ENCODE results near the gene SATB1.

SATB1 gene

GRCh38 chr3:18440066-18440722, 15.1 kb upstream of the SATB1 start:
- H3K27me3 ChIP-seq (replicated peaks; ENCODE audit: insufficient read depth, low read length) = peaks cover 12% of the 10 kb centered on the region
- H2AFZ ChIP-seq (ENCODE audit: low read length) = no peak overlapping the region
- no peaks in the 10 kb centered on the region for H3K36me3 ChIP-seq (replicated peaks; ENCODE audit: insufficient read depth, low read length)
- no peak overlapping the region for H3K9ac ChIP-seq (ENCODE audit: low read length)
- no peaks in the 10 kb centered on the region for H3K9me3 ChIP-seq (replicated peaks; ENCODE audit: insufficient read depth, low read length)
- no peaks in the 10 kb centered on the region for H4K20me1 ChIP-seq (ENCODE audit: insufficient read depth, low read length)
- no peak overlapping the region for H3K4me2 ChIP-seq (ENCODE audit: low read depth, low read length)
- no peak for DNase-seq
- no peaks in the 10 kb centered on the region for H3F3A ChIP-seq (ENCODE audit: insufficient read depth, low read length)
- no peak overlapping the region for H3K27ac ChIP-seq (ENCODE audit: low read length)
- no peaks in the 10 kb centered on the region; the same call in 1 of the 2 replicates for H3K4me1 ChIP-seq (ENCODE audit: low read length)
- H3K9me2 ChIP-seq (replicated peaks; ENCODE audit: insufficient read depth, low read length) = no peaks in the 10 kb centered on the region
- no peak overlapping the region for H3K4me3 ChIP-seq (ENCODE audit: low read length)
- H3K79me2 ChIP-seq (ENCODE audit: low read length) = no peaks in the 10 kb centered on the region
- TF ChIP-seq EZH2phosphoT487 (IDR thresholded peaks at IDR 0.05; ENCODE audit: low read length) (no peak), EZH2 (optimal IDR thresholded peaks at IDR 0.05; ENCODE audit: low read depth, low read length) (no peak), CTCF (IDR thresholded peaks at IDR 0.05; ENCODE audit: low read length) (no peak)

- Histone ChIP-seq H3F3A (ENCODE audit: insufficient read depth, low read length) (no peaks in the 10 kb centered on the region), H3K36me3 (replicated peaks; ENCODE audit: insufficient read depth, low read length) (no peaks in the 10 kb centered on the region), H3K4me3 (ENCODE audit: low read length) (no peak overlapping the region), H3K9me2 (replicated peaks; ENCODE audit: insufficient read depth, low read length) (no peaks in the 10 kb centered on the region), H3K27ac (ENCODE audit: low read length) (no peak overlapping the region), H3K4me1 (ENCODE audit: low read length) (no peaks in the 10 kb centered on the region; the same call in 1 of the 2 replicates), H3K9ac (ENCODE audit: low read length) (no peak overlapping the region), H2AFZ (ENCODE audit: low read length) (no peak overlapping the region), H3K79me2 (ENCODE audit: low read length) (no peaks in the 10 kb centered on the region), H3K9me3 (replicated peaks; ENCODE audit: insufficient read depth, low read length) (no peaks in the 10 kb centered on the region), H4K20me1 (ENCODE audit: insufficient read depth, low read length) (no peaks in the 10 kb centered on the region), H3K27me3 (replicated peaks; ENCODE audit: insufficient read depth, low read length) (peaks cover 12% of the 10 kb centered on the region), H3K4me2 (ENCODE audit: low read depth, low read length) (no peak overlapping the region)
- TF ChIP-seq EZH2phosphoT487 (IDR thresholded peaks at IDR 0.05; ENCODE audit: low read length) (no peak), EZH2 (optimal IDR thresholded peaks at IDR 0.05; ENCODE audit: low read depth, low read length) (no peak), CTCF (IDR thresholded peaks at IDR 0.05; ENCODE audit: low read length) (no peak)
- DNase-seq = no peak
Measured at GRCh38 chr3:18439281-18439680, 14.1 kb upstream of the SATB1 start.

DNA sequence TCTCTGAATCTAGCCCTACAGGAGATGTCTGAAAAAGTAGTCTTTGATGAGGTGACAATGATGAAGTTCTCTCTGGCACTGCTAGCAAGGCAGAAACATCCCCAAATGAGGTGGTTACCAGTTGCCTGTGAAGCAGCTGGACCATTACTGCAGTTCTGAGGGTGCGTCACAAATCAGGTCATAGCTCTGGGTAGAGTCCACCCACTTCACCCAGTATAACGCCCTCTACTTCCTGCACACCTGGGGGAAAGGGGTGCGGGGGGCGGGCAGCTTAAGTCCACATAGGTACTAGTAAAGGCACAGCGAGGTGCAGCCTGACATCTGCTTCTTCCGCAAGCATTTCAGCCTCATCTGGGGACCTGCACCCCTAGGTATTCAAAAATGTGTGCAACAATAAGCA, 13.4 kb upstream of the SATB1 start:
- H3K79me2 ChIP-seq (ENCODE audit: low read length) = no peaks in the 10 kb centered on the region
- no peak overlapping the region for H3K4me3 ChIP-seq (ENCODE audit: low read length)
- H4K20me1 ChIP-seq (ENCODE audit: insufficient read depth, low read length) = no peaks in the 10 kb centered on the region
- no peaks in the 10 kb centered on the region for H3K4me1 ChIP-seq (ENCODE audit: low read length)
- no peaks in the 10 kb centered on the region for H3K9me2 ChIP-seq (replicated peaks; ENCODE audit: insufficient read depth, low read length)
- no peaks in the 10 kb centered on the region for H3F3A ChIP-seq (ENCODE audit: insufficient read depth, low read length)
- no peaks in the 10 kb centered on the region for H3K36me3 ChIP-seq (replicated peaks; ENCODE audit: insufficient read depth, low read length)
- H3K27me3 ChIP-seq (replicated peaks; ENCODE audit: insufficient read depth, low read length) = peaks cover 5% of the 10 kb centered on the region; the same call in 1 of the 2 replicates
- no peak for TF ChIP-seq CTCF (IDR thresholded peaks at IDR 0.05; ENCODE audit: low read length)
- TF ChIP-seq EZH2 (optimal IDR thresholded peaks at IDR 0.05; ENCODE audit: low read depth, low read length) = no peak
- no peak for TF ChIP-seq EZH2phosphoT487 (IDR thresholded peaks at IDR 0.05; ENCODE audit: low read length)
- no peaks in the 10 kb centered on the region for H3K9me3 ChIP-seq (replicated peaks; ENCODE audit: insufficient read depth, low read length)
- H3K4me2 ChIP-seq (ENCODE audit: low read depth, low read length) = no peak overlapping the region
- H3K27ac ChIP-seq (ENCODE audit: low read length) = no peak overlapping the region
- no peak overlapping the region for H3K9ac ChIP-seq (ENCODE audit: low read length)
- no peak for DNase-seq
- no peak overlapping the region for H2AFZ ChIP-seq (ENCODE audit: low read length)
